ENCODE data around the gene ARMC7.

DNA sequence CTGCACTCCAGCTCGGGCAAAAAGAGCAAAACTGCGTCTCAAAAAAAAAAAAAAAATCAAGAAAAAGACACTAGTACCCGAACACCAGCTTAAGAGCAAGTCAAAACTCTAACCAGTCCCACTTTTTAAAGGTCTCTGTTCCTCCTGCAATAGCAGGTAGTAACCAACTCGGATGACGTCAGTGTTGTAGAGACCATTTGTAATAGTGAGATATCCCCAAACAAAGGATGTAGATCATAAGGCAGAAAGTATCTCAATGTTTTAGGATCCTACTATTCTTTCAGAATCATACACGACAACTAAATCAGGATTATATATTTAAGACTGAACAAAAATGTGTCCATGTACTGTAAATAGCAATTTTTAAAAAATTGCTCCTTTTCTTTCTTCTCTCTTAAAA is 42.2 kb downstream of the ARMC7 start:
- no peak for TF ChIP-seq POLR2A (IDR thresholded peaks at IDR 0.05; ENCODE audit: low read depth)
- TF ChIP-seq, protein P1, sequence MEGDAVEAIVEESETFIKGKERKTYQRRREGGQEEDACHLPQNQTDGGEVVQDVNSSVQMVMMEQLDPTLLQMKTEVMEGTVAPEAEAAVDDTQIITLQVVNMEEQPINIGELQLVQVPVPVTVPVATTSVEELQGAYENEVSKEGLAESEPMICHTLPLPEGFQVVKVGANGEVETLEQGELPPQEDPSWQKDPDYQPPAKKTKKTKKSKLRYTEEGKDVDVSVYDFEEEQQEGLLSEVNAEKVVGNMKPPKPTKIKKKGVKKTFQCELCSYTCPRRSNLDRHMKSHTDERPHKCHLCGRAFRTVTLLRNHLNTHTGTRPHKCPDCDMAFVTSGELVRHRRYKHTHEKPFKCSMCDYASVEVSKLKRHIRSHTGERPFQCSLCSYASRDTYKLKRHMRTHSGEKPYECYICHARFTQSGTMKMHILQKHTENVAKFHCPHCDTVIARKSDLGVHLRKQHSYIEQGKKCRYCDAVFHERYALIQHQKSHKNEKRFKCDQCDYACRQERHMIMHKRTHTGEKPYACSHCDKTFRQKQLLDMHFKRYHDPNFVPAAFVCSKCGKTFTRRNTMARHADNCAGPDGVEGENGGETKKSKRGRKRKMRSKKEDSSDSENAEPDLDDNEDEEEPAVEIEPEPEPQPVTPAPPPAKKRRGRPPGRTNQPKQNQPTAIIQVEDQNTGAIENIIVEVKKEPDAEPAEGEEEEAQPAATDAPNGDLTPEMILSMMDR (IDR thresholded peaks at IDR 0.05), result no peak
- TF ChIP-seq POLR2AphosphoS5 (IDR thresholded peaks at IDR 0.05), result no peak

Measured in esophagus muscularis mucosa (tissue), 3 donors.